DOHH2 (cell line): ENCODE data around the gene CORO1C.

Experiments
- CTCF ChIP-seq: fragments of 200-600 bp; sonication (generic); IDR thresholded peaks from one replicate; pipeline ENCODE4 v1.5.1; 2014; ENCODE audit warnings: antibody characterized with exemption, mild to moderate bottlenecking, low read depth, low read length; ENCODE audit not compliant: poor library complexity, severe bottlenecking
- EZH2phosphoT487 ChIP-seq: fragments of 200-600 bp; sonication (generic); IDR thresholded peaks from 2 replicates; pipeline ENCODE4 v1.6.1; 2017; ENCODE audit warnings: borderline replicate concordance, mild to moderate bottlenecking, antibody characterized with exemption, low read length, moderate library complexity, mixed read lengths

- TF ChIP-seq CTCF (no peak), EZH2phosphoT487 (no peak)
Measured at GRCh38 chr12:108699955-108700563, 31.3 kb downstream of the CORO1C start.
